HG02571 (cell line): ENCODE data around the gene ZNF609.

Source experiments
- ATAC-seq: cut with Tn5 transposase; IDR thresholded peaks from one replicate; pipeline ENCODE4 v1.9.1; 2021; ENCODE audit warnings: mild to moderate bottlenecking, moderate library complexity; ENCODE audit not compliant: unreplicated experiment

ZNF609 gene

DNA sequence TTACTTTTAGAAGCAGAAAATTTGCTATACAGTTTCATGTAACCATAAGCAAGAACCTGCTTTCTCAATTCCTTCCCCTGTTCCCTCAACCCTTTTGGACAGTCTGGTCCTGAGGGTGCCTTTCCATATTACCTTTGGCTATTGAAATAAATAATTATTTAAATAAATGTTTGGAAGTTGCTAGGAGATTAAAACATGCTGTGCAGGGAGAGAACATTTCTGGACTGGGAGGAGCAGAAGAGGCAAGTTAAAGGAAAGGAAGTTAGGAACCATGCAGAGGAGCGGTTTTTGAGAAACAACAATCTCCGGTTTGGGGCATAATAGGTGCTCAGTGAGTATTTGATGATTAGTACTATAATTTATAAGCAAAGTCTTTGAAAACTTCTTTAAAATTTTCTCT is 41.8 kb downstream of the ZNF609 start:
- no peak for ATAC-seq

DNA sequence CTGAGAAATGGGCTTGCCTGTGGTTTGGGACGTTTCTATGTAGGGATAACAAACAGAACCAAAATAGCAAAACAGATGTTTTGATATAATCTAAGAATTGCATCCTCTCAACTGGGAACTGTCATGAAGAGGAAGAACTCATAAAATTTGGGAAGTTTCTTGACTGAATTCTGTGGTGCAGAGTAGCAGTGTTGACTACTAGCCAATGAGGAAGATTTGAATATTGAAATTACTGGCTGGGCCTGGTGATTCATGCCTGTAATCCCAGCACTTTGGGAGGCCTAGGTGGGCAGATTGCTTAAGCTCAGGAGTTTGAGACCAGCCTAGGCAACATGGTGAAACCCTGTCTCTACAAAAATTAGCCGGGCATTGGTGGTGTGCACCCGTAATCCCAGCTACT is 42.2 kb downstream of the ZNF609 start:
- ATAC-seq: no peak

- no peak for ATAC-seq
Measured at GRCh38 chr15:64503197-64503596, 42.8 kb downstream of the ZNF609 start.

- no peak for ATAC-seq
Measured at GRCh38 chr15:64503640-64504039, 43.3 kb downstream of the ZNF609 start.

DNA sequence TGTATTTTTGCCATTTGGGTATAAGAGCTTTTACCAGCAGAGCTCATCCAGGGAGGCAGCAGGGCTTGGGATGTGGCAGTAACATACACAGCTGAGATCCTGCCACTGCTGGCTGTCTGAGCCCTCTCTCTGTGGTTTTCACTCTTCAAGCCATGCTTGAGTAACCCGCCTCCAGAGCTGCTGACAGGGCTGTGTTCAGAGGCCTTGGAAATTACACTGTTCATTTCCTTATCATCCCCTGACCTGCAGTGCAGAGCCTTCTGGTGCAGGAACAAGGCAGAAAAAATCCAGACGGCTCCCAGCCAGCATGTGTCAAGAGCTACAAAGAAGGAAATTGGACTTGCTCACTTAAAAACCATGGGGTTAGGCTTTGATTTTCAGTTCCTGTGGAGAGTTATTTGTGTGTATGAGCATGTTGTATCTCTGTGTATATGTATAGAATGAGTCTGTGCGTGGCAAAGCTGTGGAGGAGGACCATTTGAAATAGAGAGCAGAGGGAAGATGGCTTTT is 47.0 kb downstream of the ZNF609 start:
- ATAC-seq: peak; percentile 63

GRCh38 chr15:64507845-64508244 is 47.5 kb downstream of the ZNF609 start:
- peak; percentile 12 for ATAC-seq

DNA sequence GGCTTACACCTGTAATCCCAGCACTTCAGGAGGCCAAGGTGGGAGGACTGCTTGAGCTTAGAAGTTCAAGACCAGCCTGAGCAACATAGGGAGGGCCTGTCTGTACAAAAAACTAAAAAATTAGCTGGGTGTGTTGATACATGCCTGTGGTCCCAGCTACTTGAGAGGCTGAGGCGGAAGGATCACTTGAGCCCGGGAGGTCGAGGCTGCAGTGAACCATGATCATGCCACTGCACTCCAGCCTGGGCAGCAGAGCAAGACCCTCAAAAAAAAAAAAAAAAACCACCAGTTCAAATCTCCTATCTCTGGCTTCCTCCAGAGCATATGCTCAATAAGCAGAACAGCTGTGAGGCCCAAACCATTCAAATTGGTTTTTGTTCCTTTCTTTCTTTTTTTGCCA is 53.4 kb downstream of the ZNF609 start:
- ATAC-seq: no peak

GRCh38 chr15:64515196-64515595 is 54.8 kb downstream of the ZNF609 start:
- no peak for ATAC-seq

DNA sequence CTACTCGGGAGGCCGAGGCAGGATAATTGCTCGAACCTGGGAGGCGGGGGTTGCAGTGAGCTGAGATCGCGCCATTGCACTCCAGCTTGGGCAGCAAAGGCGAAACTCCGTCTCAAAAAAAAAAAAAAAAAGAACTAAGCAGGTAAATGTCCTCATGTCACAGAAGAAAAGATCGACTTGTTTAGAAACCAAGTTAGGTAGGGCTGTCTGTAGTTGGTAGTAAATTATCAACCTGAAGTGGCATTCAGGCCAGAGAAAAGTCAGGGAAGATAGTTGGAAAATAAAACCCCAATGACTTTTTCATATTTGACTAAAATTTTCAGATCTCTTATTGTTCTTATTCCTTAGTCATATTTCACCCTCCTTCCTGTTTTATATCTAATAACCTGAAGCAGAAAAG is 55.4 kb downstream of the ZNF609 start:
- ATAC-seq: no peak

DNA sequence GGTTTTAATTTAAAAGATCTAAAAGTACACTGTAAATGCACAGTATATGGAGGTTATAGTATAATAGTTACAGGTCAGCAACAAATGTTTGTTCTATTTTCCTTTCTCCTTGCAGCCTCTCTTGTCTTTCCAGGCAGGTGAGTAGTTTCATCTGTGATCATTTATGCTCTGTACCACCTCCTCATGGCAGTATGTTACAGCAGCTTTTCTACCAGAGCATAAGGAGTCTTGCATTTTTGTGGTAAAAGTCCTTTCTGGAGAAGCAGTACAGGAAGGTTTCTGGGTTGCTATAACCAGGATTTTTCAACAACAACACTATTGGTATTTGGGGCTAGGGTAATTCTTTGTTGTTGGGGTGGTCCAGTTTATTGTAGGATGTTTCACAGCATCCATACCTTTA is 59.5 kb downstream of the ZNF609 start:
- ATAC-seq: no peak

GRCh38 chr15:64521201-64521600 is 60.8 kb downstream of the ZNF609 start:
- ATAC-seq: no peak

GRCh38 chr15:64521726-64522164 is 61.4 kb downstream of the ZNF609 start:
- ATAC-seq: no peak

DNA sequence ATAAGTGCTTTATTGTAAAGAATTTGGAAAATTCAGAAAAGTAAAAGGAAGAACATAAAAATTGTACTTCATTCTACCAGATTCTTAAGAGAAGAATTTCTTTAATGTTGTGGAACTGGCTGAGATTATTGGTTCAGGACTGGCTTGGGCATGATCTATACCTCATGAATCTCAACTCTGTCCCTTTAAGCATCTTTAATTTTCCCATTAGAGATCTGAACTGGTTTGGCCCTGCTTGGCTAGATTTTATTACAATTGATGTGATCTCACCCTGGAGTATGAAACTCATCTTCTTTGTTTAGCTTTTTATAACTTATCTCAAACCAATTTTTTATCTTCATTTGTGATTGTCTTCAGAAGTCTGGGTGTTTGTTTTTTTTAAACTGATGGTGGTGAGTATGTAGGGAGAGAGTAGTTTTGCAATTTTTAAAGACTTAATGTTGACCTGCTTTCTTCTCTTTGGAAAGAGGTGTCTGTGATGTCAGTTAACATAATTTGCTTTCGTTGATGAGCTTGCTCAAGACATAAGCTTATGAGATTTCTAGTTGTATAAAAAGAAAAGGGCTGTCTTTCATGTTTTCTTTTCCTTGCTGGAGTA is 61.9 kb downstream of the ZNF609 start:
- no peak for ATAC-seq

DNA sequence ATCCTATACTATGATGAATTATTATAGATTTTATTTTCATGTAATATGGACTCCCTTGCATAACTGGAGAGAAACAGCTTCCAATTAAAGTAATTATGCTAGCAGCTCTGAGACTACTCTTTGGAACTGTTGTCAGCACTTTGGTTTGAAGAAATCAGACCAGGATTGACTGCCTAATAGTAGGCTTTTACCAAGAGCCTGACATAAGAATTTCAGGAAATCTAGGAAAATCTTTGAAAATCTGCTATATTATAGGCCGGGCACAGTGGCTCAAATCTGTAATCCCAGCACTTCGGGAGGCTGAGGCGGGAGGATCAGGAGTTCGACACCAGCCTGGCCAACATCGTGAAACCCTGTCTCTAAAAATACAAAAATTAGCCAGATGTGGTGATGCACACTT is 62.9 kb downstream of the ZNF609 start:
- ATAC-seq: no peak

GRCh38 chr15:64524778-64525177 is 64.4 kb downstream of the ZNF609 start:
- ATAC-seq: no peak

GRCh38 chr15:64525828-64526530 is 65.6 kb downstream of the ZNF609 start:
- no peak for ATAC-seq

GRCh38 chr15:64527263-64527984 is 67.0 kb downstream of the ZNF609 start:
- no peak for ATAC-seq

DNA sequence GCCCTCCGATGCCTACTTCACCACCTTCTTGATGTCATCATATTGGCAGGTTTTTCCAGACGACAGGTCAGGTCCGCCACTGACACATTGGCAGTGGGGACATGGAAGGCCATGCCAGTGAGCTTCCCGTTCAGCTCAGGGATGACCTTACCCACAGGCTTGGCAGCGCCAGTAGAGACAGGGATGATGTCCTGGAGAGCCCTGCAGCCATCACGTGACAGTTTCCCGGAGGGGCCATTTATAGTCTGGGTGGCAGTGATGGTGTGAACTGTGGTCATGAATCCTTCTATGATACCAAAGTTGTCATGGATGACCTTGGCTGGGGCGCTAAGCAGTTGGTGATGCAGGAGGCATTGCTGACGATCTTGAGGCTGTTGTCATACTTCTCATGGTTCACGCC is 68.5 kb downstream of the ZNF609 start:
- ATAC-seq: no peak

- no peak for ATAC-seq
Measured at GRCh38 chr15:64530472-64530871, 70.1 kb downstream of the ZNF609 start.

DNA sequence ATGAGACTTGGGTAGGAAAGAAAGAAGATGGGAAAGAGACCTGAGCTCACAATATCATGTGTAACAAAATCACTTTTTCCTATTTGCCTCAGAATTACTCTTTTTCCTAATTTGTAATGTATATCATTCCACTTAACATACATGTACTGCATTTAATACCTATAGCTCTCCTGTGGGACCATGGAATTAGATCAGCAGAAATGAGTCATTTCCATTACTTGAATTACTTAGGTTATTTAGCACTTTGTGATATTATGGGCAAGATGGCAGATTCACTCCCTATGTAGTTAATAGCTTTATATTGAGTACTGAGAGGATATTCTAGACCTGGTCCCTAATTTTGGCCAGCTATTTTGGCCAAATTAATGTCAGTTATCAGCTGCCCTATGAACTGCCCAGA is 70.5 kb downstream of the ZNF609 start:
- no peak for ATAC-seq

- ATAC-seq: no peak
Measured at GRCh38 chr15:64532521-64533315, 72.3 kb downstream of the ZNF609 start.
